GM12878 (cell line): ENCODE data around the gene TMEM209. TPM values are rescaled to one million over a fixed set of nuclear protein-coding genes. Genes with fewer than 3 reads are reported as not detected.

Source experiments
- ATAC-seq: fragments of 200-7000 bp; cut with Tn5 transposase; 3 replicates; pipeline ENCODE4 v1.9.1; 2020; ENCODE audit warnings: mild to moderate bottlenecking, moderate library complexity
- BruUV-seq: library from RNA; stranded (reverse); fragments of 400-500 nt; replicated peaks from 2 replicates; lab custom pipeline; 2021; lab: Mats Ljungman, UMichigan
- CTCF ChIA-PET: fragments of 300-600 bp; sonication (Branson Sonifier 250); formaldehyde crosslinking; extraction: SDS; loops from one replicate; lab custom pipeline; 2021; ENCODE audit warnings: inconsistent platforms; lab: Yijun Ruan, JAX
- POLR2A ChIA-PET: fragments of 350-600 bp; formaldehyde crosslinking; extraction: SDS; loops from one replicate; lab custom pipeline; 2021; ENCODE audit warnings: inconsistent platforms; lab: Charles Lee
- RAD21 ChIA-PET: fragments of 300-600 bp; sonication (Branson Sonifier 250); formaldehyde crosslinking; loops from one replicate; lab custom pipeline; 2023; ENCODE audit warnings: antibody characterized with exemption; ENCODE audit not compliant: unreplicated experiment; lab: Charles Lee
- SMC1A ChIA-PET: fragments of 300-600 bp; sonication (Branson Sonifier 250); formaldehyde crosslinking; loops from one replicate; lab custom pipeline; 2023; ENCODE audit not compliant: unreplicated experiment, uncharacterized antibody; lab: Charles Lee
- DNase-seq: peaks from one replicate; pipeline ENCODE4 v3.0.0-alpha.2; 2011; ENCODE audit warnings: low read depth, low spot score
- FAIRE-seq: peaks from 3 replicates; lab custom pipeline; 2011; peaks lifted over from hg19 to GRCh38; lab: Jason Lieb, UNC
- H2AFZ ChIP-seq: 2 replicates; pipeline ENCODE4 v1.6.0; 2011; ENCODE audit warnings: low read depth, low read length, control low read depth; ENCODE audit not compliant: control insufficient read depth
- H3K27ac ChIP-seq: 2 replicates; pipeline ENCODE4 v1.5.1; 2011; ENCODE audit warnings: control low read depth; ENCODE audit not compliant: control insufficient read depth, insufficient read depth
- H3K27me3 ChIP-seq, 2 experiments: replicated peaks in 1 of 2; 2 replicates each; pipeline versions ENCODE4 v1.6.0 to v1.6.1; 2011; ENCODE audit warnings: low read length in 1 of 2; ENCODE audit not compliant: control insufficient read depth in 2 of 2, insufficient read depth in 2 of 2
- H3K36me3 ChIP-seq, 2 experiments: 2 replicates each; pipeline ENCODE4 v1.5.1; 2011; ENCODE audit warnings: low read length in 1 of 2; ENCODE audit not compliant: control insufficient read depth in 2 of 2, insufficient read depth in 2 of 2
- H3K4me1 ChIP-seq: 2 replicates; pipeline ENCODE4 v1.6.1; 2011; ENCODE audit warnings: mild to moderate bottlenecking, low read length, moderate library complexity, mixed read lengths; ENCODE audit not compliant: control insufficient read depth, insufficient read depth
- H3K4me2 ChIP-seq: 2 replicates; pipeline ENCODE4 v1.6.0; 2011; ENCODE audit warnings: control low read depth; ENCODE audit not compliant: control insufficient read depth, insufficient read depth
- H3K4me3 ChIP-seq: fragments of 200-600 bp; sonication (generic); 2 replicates; pipeline ENCODE4 v1.5.1; 2016
- H3K79me2 ChIP-seq: 2 replicates; pipeline ENCODE4 v1.6.0; 2011; ENCODE audit warnings: low read length; ENCODE audit not compliant: control insufficient read depth, insufficient read depth
- H3K9ac ChIP-seq: 2 replicates; pipeline ENCODE4 v1.8.0; 2011; ENCODE audit warnings: low read length, control low read depth, mixed read lengths; ENCODE audit not compliant: control insufficient read depth, insufficient read depth
- H3K9me3 ChIP-seq: replicated peaks from 3 replicates; pipeline ENCODE4 v1.5.1; 2011; ENCODE audit warnings: mild to moderate bottlenecking, low read length; ENCODE audit not compliant: control insufficient read depth, insufficient read depth
- H4K20me1 ChIP-seq: 2 replicates; pipeline ENCODE4 v1.6.0; 2011; ENCODE audit not compliant: control insufficient read depth, insufficient read depth
- BMI1 ChIP-seq: fragments of 450-650 bp; IDR thresholded peaks from 2 replicates; pipeline ENCODE4 v1.6.1; 2016; ENCODE audit warnings: mild to moderate bottlenecking, moderate library complexity, borderline replicate concordance
- FOS ChIP-seq: IDR thresholded peaks from 3 replicates; pipeline ENCODE4 v1.6.1; 2011; ENCODE audit warnings: borderline replicate concordance; ENCODE audit not compliant: insufficient read length; ENCODE audit errors: extremely low read depth
- GATAD2B ChIP-seq: fragments of 450-650 bp; conservative IDR thresholded peaks from 2 replicates; pipeline ENCODE4 v1.6.1; 2017; ENCODE audit warnings: low read depth, mild to moderate bottlenecking, moderate library complexity
- IKZF1 ChIP-seq: fragments of 450-650 bp; conservative IDR thresholded peaks from 2 replicates; pipeline ENCODE4 v1.6.1; 2017; ENCODE audit warnings: antibody characterized with exemption, mild to moderate bottlenecking
- LARP7 ChIP-seq: fragments of 450-650 bp; IDR thresholded peaks from 2 replicates; pipeline ENCODE4 v1.6.1; 2017; ENCODE audit warnings: mild to moderate bottlenecking
- NFIC ChIP-seq: IDR thresholded peaks from 2 replicates; pipeline ENCODE4 v1.6.1; 2012; ENCODE audit warnings: low read depth, mild to moderate bottlenecking, inconsistent platforms, low read length, moderate library complexity
- NFXL1 ChIP-seq: fragments of 450-650 bp; IDR thresholded peaks from 2 replicates; pipeline ENCODE4 v1.6.1; 2017; ENCODE audit warnings: antibody characterized with exemption, mild to moderate bottlenecking, borderline replicate concordance
- NFYA ChIP-seq: IDR thresholded peaks from 2 replicates; pipeline ENCODE4 v1.6.1; 2011; ENCODE audit warnings: low read depth, mild to moderate bottlenecking, low read length, improper control_type of control experiment, borderline replicate concordance
- PML ChIP-seq: IDR thresholded peaks from 2 replicates; pipeline ENCODE4 v1.6.1; 2012; ENCODE audit warnings: low read length, inconsistent platforms
- POLR2A ChIP-seq: IDR thresholded peaks from 2 replicates; pipeline ENCODE4 v1.6.1; 2011; ENCODE audit warnings: low read depth, mild to moderate bottlenecking, low read length
- POU2F2 ChIP-seq: IDR thresholded peaks from 3 replicates; pipeline ENCODE4 v1.6.1; 2011; ENCODE audit warnings: low read depth, mild to moderate bottlenecking, low read length, borderline replicate concordance
- YBX1 ChIP-seq: fragments of 450-650 bp; IDR thresholded peaks from 2 replicates; pipeline ENCODE4 v1.6.1; 2016; ENCODE audit warnings: antibody characterized with exemption
- ZNF207 ChIP-seq: fragments of 450-650 bp; IDR thresholded peaks from 2 replicates; pipeline ENCODE4 v1.6.1; 2014; ENCODE audit warnings: antibody characterized with exemption, mild to moderate bottlenecking, borderline replicate concordance
- WGBS: methylation state at CpG from one replicate; pipeline ENCODE4 v1.1.6; 2016; ENCODE audit warnings: low lambda C conversion rate; ENCODE audit not compliant: insufficient replicate concordance, insufficient coverage; ENCODE audit errors: missing lambda C conversion rate; 5-methylcytosine and 5-hydroxymethylcytosine counted together
- in situ Hi-C: fragments of 300-500 bp; cut with MboI; formaldehyde crosslinking; loops from 9 replicates; pipeline ENCODE4 v1.14.3; 2018; ENCODE audit warnings: mixed read lengths
- intact Hi-C: fragments of 100-400 bp; cut with micrococcal nuclease; formaldehyde crosslinking; loops from one replicate; pipeline ENCODE4 v1.14.2; 2022; ENCODE audit not compliant: unreplicated experiment
- polyA plus RNA-seq, 11 experiments: library from polyadenylated mRNA; depleted of rRNA in 4 of 11; unstranded in 6 of 11; stranded (reverse) in 5 of 11; fragments of >200 nt; fragmentation: Nextera tagmentation in 4 of 11; fragmentation: Illumina TruSeq in 1 of 11; extraction: Ambion mirVana in 4 of 11; extraction: Trizol in 1 of 11; gene quantifications; 1 replicate in 1 of 11; 2 replicates in 10 of 11; pipeline versions ENCODE4 v1.2.1 to v1.2.3, GENCODE V29; 2011 to 2016; ENCODE audit warnings: inconsistent platforms in 2 of 11, missing spikeins in 2 of 11, low read depth in 1 of 11
- total RNA-seq, 4 experiments: library from RNA; depleted of rRNA in 3 of 4; stranded (reverse); fragments of >200 nt in 3 of 4; fragmentation: Illumina TruSeq in 1 of 4; extraction: Trizol in 1 of 4; gene quantifications; 2 replicates each; pipeline versions ENCODE4 v1.2.1 to v1.2.3, GENCODE V29; 2013 to 2021
- TF ChIP-seq, protein P1 (sequence below): IDR thresholded peaks from 2 replicates; pipeline ENCODE4 v1.6.1; 2011; ENCODE audit warnings: mild to moderate bottlenecking, low read depth, low read length, moderate library complexity; ENCODE audit not compliant: insufficient replicate concordance
- TF ChIP-seq, protein P2 (sequence below): IDR thresholded peaks from 2 replicates; pipeline ENCODE4 v1.6.1; 2011; ENCODE audit warnings: low read depth, low read length, improper control_type of control experiment, borderline replicate concordance
- TF ChIP-seq, protein P3 (sequence below): IDR thresholded peaks from 2 replicates; pipeline ENCODE4 v1.6.1; 2012; ENCODE audit warnings: improper control_type of control experiment, low read depth, low read length; ENCODE audit not compliant: insufficient replicate concordance
- TF ChIP-seq, protein P4 (sequence below): fragments of 450-650 bp; IDR thresholded peaks from 2 replicates; pipeline ENCODE4 v1.6.1; 2018; ENCODE audit warnings: borderline replicate concordance, mild to moderate bottlenecking; ENCODE audit not compliant: partially characterized antibody

TMEM209 gene
- total and polyA plus RNA-seq, 10 of the 15 experiments (the other 5 are each of a cell fraction or from before 2014, with no cell fraction given): 22.1 to 41.2 (median 35.1) TPM

DNA sequence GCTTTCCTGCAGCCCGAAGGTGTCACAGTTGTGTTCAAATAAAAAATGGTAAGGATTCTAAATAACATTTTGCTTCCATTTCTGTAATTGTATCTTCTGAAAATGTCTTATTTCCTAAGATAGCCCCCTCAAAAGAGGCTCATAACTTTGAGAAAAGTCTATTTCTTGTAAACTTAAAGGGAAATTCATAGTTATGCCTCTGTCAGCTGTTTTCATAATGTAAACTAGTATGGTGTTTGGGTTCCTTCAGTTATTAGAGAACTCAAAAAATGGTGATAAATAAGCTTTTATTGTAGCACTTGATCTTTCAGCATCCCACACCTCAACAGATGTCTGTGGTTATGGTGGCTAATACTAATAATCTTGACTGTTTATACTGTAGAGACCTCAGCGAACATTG is 77.8 kb downstream of the TMEM209 start:
- no peak for FAIRE-seq
- CTCF ChIA-PET: no interaction called here
- ATAC-seq: no peak
- Histone ChIP-seq H3K9ac (no peak overlapping the region), H3K27ac (no peak overlapping the region), H3K36me3 (peaks cover 2 to 18% of the 10 kb centered on the region in 2 experiments), H3K4me1 (no peaks in the 10 kb centered on the region), H3K9me3 (no peaks in the 10 kb centered on the region), H2AFZ (no peak overlapping the region), H3K79me2 (no peaks in the 10 kb centered on the region), H3K27me3 (no peaks in the 10 kb centered on the region), H3K4me3 (no peak overlapping the region), H3K4me2 (no peak overlapping the region), H4K20me1 (no peaks in the 10 kb centered on the region)
- 28% methylated on average over 2 of the region's 2 CpGs for WGBS
- no peak for DNase-seq
- POLR2A ChIA-PET: no interaction called here
- BruUV-seq: no TSS peak
- in situ Hi-C loops (no loop called here), intact Hi-C loops (no loop called here)
- SMC1A ChIA-PET: no interaction called here
- RAD21 ChIA-PET: no interaction called here
- TF ChIP-seq, protein P1, sequence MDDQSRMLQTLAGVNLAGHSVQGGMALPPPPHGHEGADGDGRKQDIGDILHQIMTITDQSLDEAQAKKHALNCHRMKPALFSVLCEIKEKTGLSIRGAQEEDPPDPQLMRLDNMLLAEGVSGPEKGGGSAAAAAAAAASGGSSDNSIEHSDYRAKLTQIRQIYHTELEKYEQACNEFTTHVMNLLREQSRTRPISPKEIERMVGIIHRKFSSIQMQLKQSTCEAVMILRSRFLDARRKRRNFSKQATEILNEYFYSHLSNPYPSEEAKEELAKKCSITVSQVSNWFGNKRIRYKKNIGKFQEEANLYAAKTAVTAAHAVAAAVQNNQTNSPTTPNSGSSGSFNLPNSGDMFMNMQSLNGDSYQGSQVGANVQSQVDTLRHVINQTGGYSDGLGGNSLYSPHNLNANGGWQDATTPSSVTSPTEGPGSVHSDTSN: no peak
- TF ChIP-seq NFIC: no peak
- TF ChIP-seq LARP7: no peak
- TF ChIP-seq POLR2A: no peak
- TF ChIP-seq ZNF207: no peak
- no peak for TF ChIP-seq NFXL1
- TF ChIP-seq YBX1: no peak
- TF ChIP-seq, protein P2, sequence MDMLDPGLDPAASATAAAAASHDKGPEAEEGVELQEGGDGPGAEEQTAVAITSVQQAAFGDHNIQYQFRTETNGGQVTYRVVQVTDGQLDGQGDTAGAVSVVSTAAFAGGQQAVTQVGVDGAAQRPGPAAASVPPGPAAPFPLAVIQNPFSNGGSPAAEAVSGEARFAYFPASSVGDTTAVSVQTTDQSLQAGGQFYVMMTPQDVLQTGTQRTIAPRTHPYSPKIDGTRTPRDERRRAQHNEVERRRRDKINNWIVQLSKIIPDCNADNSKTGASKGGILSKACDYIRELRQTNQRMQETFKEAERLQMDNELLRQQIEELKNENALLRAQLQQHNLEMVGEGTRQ: no peak
- no peak for TF ChIP-seq NFYA
- no peak for TF ChIP-seq GATAD2B
- no peak for TF ChIP-seq FOS
- TF ChIP-seq IKZF1: no peak
- TF ChIP-seq, protein P3, sequence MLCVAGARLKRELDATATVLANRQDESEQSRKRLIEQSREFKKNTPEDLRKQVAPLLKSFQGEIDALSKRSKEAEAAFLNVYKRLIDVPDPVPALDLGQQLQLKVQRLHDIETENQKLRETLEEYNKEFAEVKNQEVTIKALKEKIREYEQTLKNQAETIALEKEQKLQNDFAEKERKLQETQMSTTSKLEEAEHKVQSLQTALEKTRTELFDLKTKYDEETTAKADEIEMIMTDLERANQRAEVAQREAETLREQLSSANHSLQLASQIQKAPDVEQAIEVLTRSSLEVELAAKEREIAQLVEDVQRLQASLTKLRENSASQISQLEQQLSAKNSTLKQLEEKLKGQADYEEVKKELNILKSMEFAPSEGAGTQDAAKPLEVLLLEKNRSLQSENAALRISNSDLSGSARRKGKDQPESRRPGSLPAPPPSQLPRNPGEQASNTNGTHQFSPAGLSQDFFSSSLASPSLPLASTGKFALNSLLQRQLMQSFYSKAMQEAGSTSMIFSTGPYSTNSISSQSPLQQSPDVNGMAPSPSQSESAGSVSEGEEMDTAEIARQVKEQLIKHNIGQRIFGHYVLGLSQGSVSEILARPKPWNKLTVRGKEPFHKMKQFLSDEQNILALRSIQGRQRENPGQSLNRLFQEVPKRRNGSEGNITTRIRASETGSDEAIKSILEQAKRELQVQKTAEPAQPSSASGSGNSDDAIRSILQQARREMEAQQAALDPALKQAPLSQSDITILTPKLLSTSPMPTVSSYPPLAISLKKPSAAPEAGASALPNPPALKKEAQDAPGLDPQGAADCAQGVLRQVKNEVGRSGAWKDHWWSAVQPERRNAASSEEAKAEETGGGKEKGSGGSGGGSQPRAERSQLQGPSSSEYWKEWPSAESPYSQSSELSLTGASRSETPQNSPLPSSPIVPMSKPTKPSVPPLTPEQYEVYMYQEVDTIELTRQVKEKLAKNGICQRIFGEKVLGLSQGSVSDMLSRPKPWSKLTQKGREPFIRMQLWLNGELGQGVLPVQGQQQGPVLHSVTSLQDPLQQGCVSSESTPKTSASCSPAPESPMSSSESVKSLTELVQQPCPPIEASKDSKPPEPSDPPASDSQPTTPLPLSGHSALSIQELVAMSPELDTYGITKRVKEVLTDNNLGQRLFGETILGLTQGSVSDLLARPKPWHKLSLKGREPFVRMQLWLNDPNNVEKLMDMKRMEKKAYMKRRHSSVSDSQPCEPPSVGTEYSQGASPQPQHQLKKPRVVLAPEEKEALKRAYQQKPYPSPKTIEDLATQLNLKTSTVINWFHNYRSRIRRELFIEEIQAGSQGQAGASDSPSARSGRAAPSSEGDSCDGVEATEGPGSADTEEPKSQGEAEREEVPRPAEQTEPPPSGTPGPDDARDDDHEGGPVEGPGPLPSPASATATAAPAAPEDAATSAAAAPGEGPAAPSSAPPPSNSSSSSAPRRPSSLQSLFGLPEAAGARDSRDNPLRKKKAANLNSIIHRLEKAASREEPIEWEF: no peak
- no peak for TF ChIP-seq POU2F2
- TF ChIP-seq, protein P4, sequence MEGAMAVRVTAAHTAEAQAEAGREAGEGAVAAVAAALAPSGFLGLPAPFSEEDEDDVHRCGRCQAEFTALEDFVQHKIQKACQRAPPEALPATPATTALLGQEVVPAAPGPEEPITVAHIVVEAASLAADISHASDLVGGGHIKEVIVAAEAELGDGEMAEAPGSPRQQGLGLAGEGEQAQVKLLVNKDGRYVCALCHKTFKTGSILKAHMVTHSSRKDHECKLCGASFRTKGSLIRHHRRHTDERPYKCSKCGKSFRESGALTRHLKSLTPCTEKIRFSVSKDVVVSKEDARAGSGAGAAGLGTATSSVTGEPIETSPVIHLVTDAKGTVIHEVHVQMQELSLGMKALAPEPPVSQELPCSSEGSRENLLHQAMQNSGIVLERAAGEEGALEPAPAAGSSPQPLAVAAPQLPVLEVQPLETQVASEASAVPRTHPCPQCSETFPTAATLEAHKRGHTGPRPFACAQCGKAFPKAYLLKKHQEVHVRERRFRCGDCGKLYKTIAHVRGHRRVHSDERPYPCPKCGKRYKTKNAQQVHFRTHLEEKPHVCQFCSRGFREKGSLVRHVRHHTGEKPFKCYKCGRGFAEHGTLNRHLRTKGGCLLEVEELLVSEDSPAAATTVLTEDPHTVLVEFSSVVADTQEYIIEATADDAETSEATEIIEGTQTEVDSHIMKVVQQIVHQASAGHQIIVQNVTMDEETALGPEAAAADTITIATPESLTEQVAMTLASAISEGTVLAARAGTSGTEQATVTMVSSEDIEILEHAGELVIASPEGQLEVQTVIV: no peak
- no peak for TF ChIP-seq BMI1
- no peak for TF ChIP-seq PML
